Caco-2 (cell line): ENCODE measurements around the gene ZDHHC12. TPM values are rescaled to one million over a fixed set of nuclear protein-coding genes. Genes with fewer than 3 reads are reported as not detected.
A peak's percentile ranks its signal among the peaks of the same experiment; 100 is the strongest.

ENCODE experiments used
- BruUV-seq: library from RNA; stranded (reverse); fragments of 400-500 nt; replicated peaks from 2 replicates; lab custom pipeline; 2021; lab: Mats Ljungman, UMichigan
- CTCF ChIA-PET: fragments of 300-600 bp; sonication (Branson Sonifier 250); formaldehyde crosslinking; loops from one replicate; lab custom pipeline; 2022; ENCODE audit warnings: antibody characterized with exemption; lab: Charles Lee
- POLR2A ChIA-PET: fragments of 300-600 bp; sonication (Branson Sonifier 250); formaldehyde crosslinking; loops from one replicate; lab custom pipeline; 2022; ENCODE audit warnings: antibody characterized with exemption; lab: Charles Lee
- DNase-seq, 2 experiments: peaks; one replicate each; pipeline versions ENCODE4 v3.0.0 to v3.0.0-alpha.2; 2020 to 2022
- H3K27me3 ChIP-seq: replicated peaks from 2 replicates; pipeline ENCODE4 v1.6.0; 2011; ENCODE audit warnings: low read length; ENCODE audit not compliant: control insufficient read depth, insufficient read depth
- H3K36me3 ChIP-seq: 2 replicates; pipeline ENCODE4 v1.5.1; 2011; ENCODE audit warnings: low read length; ENCODE audit not compliant: control insufficient read depth, insufficient read depth
- H3K4me1 ChIP-seq: fragments of 250-450 bp; sonication (Bioruptor Pico); 2 replicates; pipeline ENCODE4 v1.5.1; 2020; ENCODE audit warnings: mild to moderate bottlenecking
- H3K4me3 ChIP-seq: 2 replicates; pipeline ENCODE4 v1.5.1; 2011; ENCODE audit warnings: low read depth, mild to moderate bottlenecking, control low read depth, low read length
- H3K9me3 ChIP-seq: fragments of 250-450 bp; sonication (Bioruptor Pico); 2 replicates; pipeline ENCODE4 v1.5.1; 2020; ENCODE audit warnings: mild to moderate bottlenecking, moderate library complexity
- H3K27ac Mint-ChIP-seq: one replicate; pipeline ENCODE4 v1.8.0; 2022; ENCODE audit warnings: mixed read lengths; ENCODE audit not compliant: unreplicated experiment
- H3K27me3 Mint-ChIP-seq: one replicate; pipeline ENCODE4 v1.8.0; 2022; ENCODE audit warnings: mixed read lengths; ENCODE audit not compliant: insufficient read depth, unreplicated experiment
- H3K36me3 Mint-ChIP-seq: one replicate; pipeline ENCODE4 v1.8.0; 2022; ENCODE audit warnings: mild to moderate bottlenecking, mixed read lengths; ENCODE audit not compliant: insufficient read depth, unreplicated experiment
- H3K4me1 Mint-ChIP-seq: one replicate; pipeline ENCODE4 v1.8.0; 2022; ENCODE audit warnings: low read depth, mixed read lengths; ENCODE audit not compliant: unreplicated experiment
- H3K4me3 Mint-ChIP-seq: one replicate; pipeline ENCODE4 v1.8.0; 2022; ENCODE audit warnings: mild to moderate bottlenecking, moderate library complexity, mixed read lengths; ENCODE audit not compliant: unreplicated experiment
- H3K9me3 Mint-ChIP-seq: one replicate; pipeline ENCODE4 v1.8.0; 2022; ENCODE audit warnings: mixed read lengths; ENCODE audit not compliant: unreplicated experiment
- CTCF ChIP-seq, 2 experiments: fragments of 200-600 bp in 1 of 2; IDR thresholded peaks; 1 replicate in 1 of 2; 2 replicates in 1 of 2; pipeline versions ENCODE4 v1.5.1 to v1.8.0; 2011 to 2022; ENCODE audit warnings: antibody characterized with exemption in 1 of 2, control low read depth in 1 of 2, inconsistent platforms in 1 of 2, low read depth in 1 of 2, low read length in 1 of 2, mild to moderate bottlenecking in 1 of 2, moderate library complexity in 1 of 2; ENCODE audit not compliant: insufficient read depth in 1 of 2, severe bottlenecking in 1 of 2, unreplicated experiment in 1 of 2
- intact Hi-C: fragments of 100-400 bp; cut with micrococcal nuclease; formaldehyde crosslinking; loops from one replicate; pipeline ENCODE4 v1.10.0; 2022; ENCODE audit not compliant: unreplicated experiment
- total RNA-seq: library from RNA; stranded (reverse); gene quantifications from 2 replicates; pipeline ENCODE4 v1.2.3, GENCODE V29; 2022

Gene ZDHHC12
- total RNA-seq, 1 experiment from 2014 or later: 73.7 TPM

GRCh38 chr9:128712451-128713410 is 11.2 kb downstream of the ZDHHC12 start:
- H3K4me3 Mint-ChIP-seq: no peak overlapping the region
- DNase-seq: peak in 1 of 2 experiments; percentile 39
- H3K4me1 ChIP-seq: no peaks in the 10 kb centered on the region
- no peaks in the 10 kb centered on the region for H3K27me3 Mint-ChIP-seq
- CTCF ChIA-PET: no interaction called here
- no peak overlapping the region for H3K27ac Mint-ChIP-seq
- no peaks in the 10 kb centered on the region for H3K9me3 ChIP-seq
- BruUV-seq: no TSS peak
- H3K4me1 Mint-ChIP-seq: no peaks in the 10 kb centered on the region
- H3K4me3 ChIP-seq: no peak overlapping the region
- POLR2A ChIA-PET: no interaction called here
- no peaks in the 10 kb centered on the region for H3K36me3 ChIP-seq
- no peaks in the 10 kb centered on the region for H3K9me3 Mint-ChIP-seq
- intact Hi-C loops: no loop called here
- H3K27me3 ChIP-seq: no peaks in the 10 kb centered on the region
- H3K36me3 Mint-ChIP-seq: peaks cover 5% of the 10 kb centered on the region
- no peak for TF ChIP-seq CTCF (IDR thresholded peaks at IDR 0.05; ENCODE audit: insufficient read depth in 1 of 2, low read depth in 1 of 2, low read length in 1 of 2, severe bottlenecking in 1 of 2, unreplicated experiment in 1 of 2)

- BruUV-seq: no TSS peak
- no peak overlapping the region for H3K4me3 ChIP-seq
- intact Hi-C loops: no loop called here
- H3K27me3 Mint-ChIP-seq: no peaks in the 10 kb centered on the region
- no peaks in the 10 kb centered on the region for H3K36me3 ChIP-seq
- H3K4me1 ChIP-seq: no peaks in the 10 kb centered on the region
- POLR2A ChIA-PET: interaction anchor here (0.6 kb wide), 1 partner anchor 72 kb away, joined by 4 read pairs; no protein-coding TSS in a partner anchor
- no peak for TF ChIP-seq CTCF (IDR thresholded peaks at IDR 0.05; ENCODE audit: insufficient read depth in 1 of 2, low read depth in 1 of 2, low read length in 1 of 2, severe bottlenecking in 1 of 2, unreplicated experiment in 1 of 2)
- no peaks in the 10 kb centered on the region for H3K9me3 ChIP-seq
- H3K4me3 Mint-ChIP-seq: no peak overlapping the region
- CTCF ChIA-PET: no interaction called here
- no peak overlapping the region for H3K27ac Mint-ChIP-seq
- H3K4me1 Mint-ChIP-seq: no peaks in the 10 kb centered on the region
- peaks cover 7% of the 10 kb centered on the region for H3K36me3 Mint-ChIP-seq
- no peaks in the 10 kb centered on the region for H3K9me3 Mint-ChIP-seq
- no peak for DNase-seq
- H3K27me3 ChIP-seq: no peaks in the 10 kb centered on the region
These were observed 16.5 kb downstream of the ZDHHC12 start for GRCh38 chr9:128707446-128707845.

GRCh38 chr9:128706671-128707381 is 17.1 kb downstream of the ZDHHC12 start:
- no TSS peak for BruUV-seq
- H3K36me3 Mint-ChIP-seq: peaks cover 13% of the 10 kb centered on the region
- H3K27ac Mint-ChIP-seq: no peak overlapping the region
- H3K4me1 Mint-ChIP-seq: no peaks in the 10 kb centered on the region
- Histone ChIP-seq H3K4me3 (no peak overlapping the region), H3K27me3 (no peaks in the 10 kb centered on the region), H3K36me3 (no peaks in the 10 kb centered on the region), H3K4me1 (no peaks in the 10 kb centered on the region), H3K9me3 (no peaks in the 10 kb centered on the region)
- POLR2A ChIA-PET: interaction anchor here (0.6 kb wide), 3 partner anchors 13 to 164 kb away, joined by 3 to 5 read pairs (median 4); no protein-coding TSS in a partner anchor
- H3K27me3 Mint-ChIP-seq: no peaks in the 10 kb centered on the region
- CTCF ChIA-PET: no interaction called here
- DNase-seq: peak in 1 of 2 experiments; percentile 40
- intact Hi-C loops: no loop called here
- H3K4me3 Mint-ChIP-seq: no peak overlapping the region
- H3K9me3 Mint-ChIP-seq: no peaks in the 10 kb centered on the region
- no peak for TF ChIP-seq CTCF (IDR thresholded peaks at IDR 0.05; ENCODE audit: insufficient read depth in 1 of 2, low read depth in 1 of 2, low read length in 1 of 2, severe bottlenecking in 1 of 2, unreplicated experiment in 1 of 2)
